Omental fat pad (tissue), 4 donors: ENCODE data around the gene ANKRD13B. TPM values are rescaled to one million over a fixed set of nuclear protein-coding genes. Genes with fewer than 3 reads are reported as not detected.

Experiments used
- ATAC-seq: fragments of 150-250 bp; one replicate; pipeline ENCODE4 v1.9.1; 2016; ENCODE audit warnings: mild to moderate bottlenecking, moderate library complexity; ENCODE audit not compliant: low FRiP score
- DNase-seq: peaks from one replicate; pipeline ENCODE4 v3.0.0-alpha.2; 2019; ENCODE audit warnings: low spot score
- CTCF ChIP-seq, 3 donors: fragments of 450-650 bp; IDR thresholded peaks; one replicate each; pipeline ENCODE4 v1.5.1; 2016 to 2017; ENCODE audit warnings: antibody characterized with exemption in 3 of 3, mild to moderate bottlenecking in 3 of 3, moderate library complexity in 2 of 3
- total RNA-seq, 4 donors: library from RNA; depleted of rRNA; stranded (reverse); fragments of >200 nt; gene quantifications; one replicate each; pipeline ENCODE4 v1.1.0, GENCODE V29; 2016

Gene ANKRD13B
- total RNA-seq, 4 donors from 2014 or later = 9.2 to 18.3 (median 13.2) TPM

- no peak for DNase-seq
- no peak for TF ChIP-seq CTCF (IDR thresholded peaks at IDR 0.05)
- no peak for ATAC-seq
These were observed 32.3 kb downstream of the ANKRD13B start for GRCh38 chr17:29625037-29625750.

- no peak for ATAC-seq
- no peak for TF ChIP-seq CTCF (IDR thresholded peaks at IDR 0.05)
These were observed 35.0 kb downstream of the ANKRD13B start for GRCh38 chr17:29627951-29628350.

GRCh38 chr17:29628644-29629043 lies 35.7 kb downstream of the ANKRD13B start:
- no peak for DNase-seq
- ATAC-seq = no peak

More at GRCh38 chr17:29627951-29628350, 35.0 kb downstream of the ANKRD13B start:
- DNase-seq = no peak

GRCh38 chr17:29629839-29630238 lies 36.9 kb downstream of the ANKRD13B start:
- ATAC-seq (no peak), DNase-seq (no peak)
- no peak for TF ChIP-seq CTCF (IDR thresholded peaks at IDR 0.05)

More at GRCh38 chr17:29628644-29629043, 35.7 kb downstream of the ANKRD13B start:
- no peak for TF ChIP-seq CTCF (IDR thresholded peaks at IDR 0.05)

- TF ChIP-seq CTCF (IDR thresholded peaks at IDR 0.05) = no peak
- DNase-seq (no peak), ATAC-seq (no peak)
These were observed 37.8 kb downstream of the ANKRD13B start for GRCh38 chr17:29630630-29631193.

- no peak for TF ChIP-seq CTCF (IDR thresholded peaks at IDR 0.05)
- DNase-seq (no peak), ATAC-seq (no peak)
These were observed 41.0 kb downstream of the ANKRD13B start for GRCh38 chr17:29633886-29634285.

- DNase-seq (no peak), ATAC-seq (no peak)
- no peak for TF ChIP-seq CTCF (IDR thresholded peaks at IDR 0.05)
These were observed 47.5 kb downstream of the ANKRD13B start for GRCh38 chr17:29640413-29640812.
